ENCODE measurements around the gene LPP. TPM values are rescaled to one million over a fixed set of nuclear protein-coding genes. Genes with fewer than 3 reads are reported as not detected.
A peak's percentile ranks its signal among the peaks of the same experiment; 100 is the strongest.

Gene LPP
- 53.6 and 93.9 TPM in 2 replicates for total RNA-seq

DNA sequence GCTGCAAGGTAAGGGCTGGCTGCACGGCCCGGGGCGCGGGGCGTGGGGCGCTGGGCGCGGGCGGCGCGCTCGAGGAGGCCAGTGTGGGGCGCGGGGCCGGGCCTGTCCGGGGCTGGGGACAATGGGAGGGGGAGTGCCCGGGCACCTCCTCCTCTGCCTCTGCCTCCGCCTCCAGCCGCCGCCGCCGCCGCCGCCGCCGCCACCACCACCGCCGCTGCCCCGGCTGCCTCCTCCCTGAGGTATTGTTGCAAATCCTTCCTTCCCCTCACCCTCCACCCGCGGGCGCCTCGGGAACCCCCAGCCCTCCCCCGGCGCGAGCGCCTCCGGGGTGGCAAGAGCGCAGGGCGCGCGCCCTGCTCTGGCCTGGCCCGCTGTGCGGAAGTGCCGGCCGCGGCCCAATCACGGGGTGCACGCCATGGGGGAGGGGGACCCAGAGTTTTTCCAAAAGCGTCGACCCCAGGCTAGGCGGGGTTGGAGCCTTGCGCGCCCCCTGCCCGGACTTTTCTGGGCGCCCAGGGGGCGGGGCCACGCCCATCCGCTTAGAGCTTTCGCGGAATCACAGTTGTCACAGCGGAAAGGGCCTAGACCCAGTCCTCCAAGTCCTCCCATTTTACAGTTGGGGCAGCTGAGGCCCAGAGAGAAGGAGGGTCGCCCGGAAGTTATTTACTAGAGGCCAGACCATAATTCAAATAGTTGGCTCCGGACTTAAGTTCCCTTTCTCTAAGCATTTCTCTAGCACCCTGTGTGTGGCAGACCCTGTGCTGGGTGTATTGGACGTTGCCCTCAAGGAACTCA is at the start of gene LPP:
TSS of gene LPP (plus strand) at position 144 of the 795 bp plus-strand sequence. CDS start 251,964 bp downstream, outside the sequence.
- TF ChIP-seq, protein P1, sequence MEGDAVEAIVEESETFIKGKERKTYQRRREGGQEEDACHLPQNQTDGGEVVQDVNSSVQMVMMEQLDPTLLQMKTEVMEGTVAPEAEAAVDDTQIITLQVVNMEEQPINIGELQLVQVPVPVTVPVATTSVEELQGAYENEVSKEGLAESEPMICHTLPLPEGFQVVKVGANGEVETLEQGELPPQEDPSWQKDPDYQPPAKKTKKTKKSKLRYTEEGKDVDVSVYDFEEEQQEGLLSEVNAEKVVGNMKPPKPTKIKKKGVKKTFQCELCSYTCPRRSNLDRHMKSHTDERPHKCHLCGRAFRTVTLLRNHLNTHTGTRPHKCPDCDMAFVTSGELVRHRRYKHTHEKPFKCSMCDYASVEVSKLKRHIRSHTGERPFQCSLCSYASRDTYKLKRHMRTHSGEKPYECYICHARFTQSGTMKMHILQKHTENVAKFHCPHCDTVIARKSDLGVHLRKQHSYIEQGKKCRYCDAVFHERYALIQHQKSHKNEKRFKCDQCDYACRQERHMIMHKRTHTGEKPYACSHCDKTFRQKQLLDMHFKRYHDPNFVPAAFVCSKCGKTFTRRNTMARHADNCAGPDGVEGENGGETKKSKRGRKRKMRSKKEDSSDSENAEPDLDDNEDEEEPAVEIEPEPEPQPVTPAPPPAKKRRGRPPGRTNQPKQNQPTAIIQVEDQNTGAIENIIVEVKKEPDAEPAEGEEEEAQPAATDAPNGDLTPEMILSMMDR (conservative IDR thresholded peaks at IDR 0.05; ENCODE audit: low read depth, low read length), result no peak
- DNase-seq (ENCODE audit: low read depth), result no peak
- H3K4me3 ChIP-seq (ENCODE audit: low read depth, low read length), result peak within 1 kb of the TSS; percentile 82

DNA sequence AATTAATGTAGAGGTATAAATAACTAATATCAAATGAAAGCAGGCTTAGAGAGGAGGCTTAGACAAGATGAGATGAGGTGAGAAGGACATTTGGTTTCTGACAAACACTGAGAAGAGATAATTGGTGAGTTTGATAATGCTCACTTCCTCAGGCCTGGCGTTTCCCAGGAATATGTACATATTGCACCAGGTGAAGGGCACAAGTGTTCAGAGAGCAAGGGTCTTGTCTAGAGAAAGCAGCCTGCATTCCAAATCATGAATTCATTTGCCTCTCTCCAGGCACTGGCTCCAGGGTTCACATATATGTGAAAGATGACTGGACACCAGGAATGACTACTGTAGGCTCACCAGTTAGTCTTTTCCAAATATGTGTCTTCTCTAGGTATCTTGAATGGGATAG is 48.0 kb upstream of the LPP start:
- DNase-seq (ENCODE audit: low read depth), result no peak
- H3K4me3 ChIP-seq (ENCODE audit: low read depth, low read length), result no peak overlapping the region
- TF ChIP-seq, protein P1 (conservative IDR thresholded peaks at IDR 0.05; ENCODE audit: low read depth, low read length), result no peak

DNA sequence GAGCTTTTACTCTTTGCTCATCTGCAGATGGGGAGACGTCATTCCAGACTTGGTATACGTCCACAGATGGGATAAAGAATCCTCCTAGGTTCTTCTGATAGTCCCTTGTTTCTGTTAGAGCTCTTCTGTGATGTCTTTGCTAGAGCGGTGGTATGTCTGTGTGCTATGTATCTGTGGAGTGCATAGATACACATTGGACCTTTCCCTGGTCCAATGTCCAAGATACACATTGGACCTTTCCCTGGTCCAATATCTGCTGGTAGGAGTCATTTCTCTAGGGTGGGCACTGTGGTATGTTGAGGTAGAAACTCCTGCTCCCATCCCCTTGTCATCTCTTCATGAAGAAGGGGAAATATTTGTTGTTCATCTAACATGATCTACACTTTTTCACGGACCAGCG is 47.5 kb upstream of the LPP start:
- TF ChIP-seq, protein P1 (conservative IDR thresholded peaks at IDR 0.05; ENCODE audit: low read depth, low read length), result no peak
- DNase-seq (ENCODE audit: low read depth), result no peak
- no peak overlapping the region for H3K4me3 ChIP-seq (ENCODE audit: low read depth, low read length)

DNA sequence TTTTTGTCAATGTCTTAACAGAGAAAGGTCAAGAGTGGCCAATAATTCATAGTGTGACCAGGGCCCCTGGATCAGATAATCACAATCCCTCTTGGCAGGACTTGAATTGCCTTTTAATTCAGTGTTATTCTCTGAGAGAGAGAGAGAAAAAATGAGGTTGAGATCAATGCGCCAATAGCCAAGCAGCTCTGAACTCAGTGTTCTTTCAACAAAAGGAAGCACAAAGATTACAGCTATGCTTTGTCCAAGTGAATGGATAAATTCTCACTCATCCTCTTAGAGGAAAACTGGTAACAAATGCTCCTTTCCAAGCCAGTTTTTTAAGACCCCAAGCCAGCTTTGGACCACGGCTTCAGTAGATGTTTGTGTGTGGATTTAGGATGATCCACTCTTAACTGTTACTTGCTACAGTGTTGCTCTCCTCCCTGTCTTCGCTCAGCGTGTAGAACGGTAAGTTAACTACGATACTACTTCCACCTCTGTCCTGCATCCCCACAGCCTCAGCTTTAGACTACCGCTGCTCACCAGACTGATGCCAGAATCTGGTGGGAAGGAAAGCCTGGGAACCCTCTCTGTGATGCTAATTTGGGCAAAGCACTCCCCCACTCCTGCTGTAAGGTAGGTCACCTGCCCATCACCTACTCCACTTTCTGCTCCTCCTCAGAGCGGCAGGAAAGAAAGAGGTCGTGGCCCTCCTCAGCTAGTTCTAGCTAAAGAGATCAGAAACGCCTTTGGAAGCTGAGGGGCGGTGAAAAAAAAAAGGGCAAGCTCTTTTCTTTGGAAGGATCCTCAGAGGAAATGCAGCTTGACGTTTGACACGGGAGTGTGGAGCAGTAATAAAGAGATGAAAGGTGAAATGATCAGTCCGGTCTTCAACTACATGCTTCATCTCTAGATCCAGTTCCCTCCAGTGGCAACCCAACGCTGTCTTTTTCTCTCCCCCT is 46.8 kb upstream of the LPP start:
- TF ChIP-seq, protein P1 (conservative IDR thresholded peaks at IDR 0.05; ENCODE audit: low read depth, low read length), result no peak
- no peak overlapping the region for H3K4me3 ChIP-seq (ENCODE audit: low read depth, low read length)
- no peak for DNase-seq (ENCODE audit: low read depth)

DNA sequence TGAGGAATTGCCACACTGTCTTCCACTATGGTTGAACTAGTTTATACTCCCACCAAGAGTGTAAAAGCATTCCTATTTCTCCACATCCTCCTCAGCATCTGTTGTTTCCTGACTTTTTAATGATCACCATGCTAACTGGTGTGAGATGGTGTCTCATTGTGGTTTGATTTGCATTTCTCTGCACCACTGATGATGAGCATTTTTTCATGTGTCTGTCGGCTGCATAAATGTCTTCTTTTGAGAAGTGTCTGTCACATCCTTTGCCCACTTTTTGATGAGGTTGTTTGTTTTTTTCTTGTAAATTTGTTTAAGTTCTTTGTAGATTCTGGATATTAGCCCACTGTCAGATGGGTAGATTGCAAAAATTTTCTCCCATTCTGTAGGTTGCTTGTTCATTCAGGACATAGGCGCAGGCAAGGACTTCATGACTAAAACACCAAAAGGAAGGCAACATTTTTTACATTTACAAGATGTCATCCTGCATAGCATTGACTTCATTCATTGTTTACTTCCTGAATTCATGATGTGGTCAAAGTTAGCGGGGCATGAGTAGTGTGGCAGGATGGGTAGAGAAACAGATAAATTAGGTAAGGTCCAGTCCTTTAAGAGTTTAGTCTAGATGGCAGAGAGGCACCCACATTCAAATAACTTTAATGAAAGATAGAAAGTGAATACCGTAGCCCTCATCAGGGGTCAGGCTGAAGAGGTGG is 45.1 kb upstream of the LPP start:
- TF ChIP-seq, protein P1 (conservative IDR thresholded peaks at IDR 0.05; ENCODE audit: low read depth, low read length), result no peak
- no peak for DNase-seq (ENCODE audit: low read depth)
- H3K4me3 ChIP-seq (ENCODE audit: low read depth, low read length), result no peak overlapping the region

GRCh38 chr3:188111002-188111584 is 42.9 kb upstream of the LPP start:
- TF ChIP-seq, protein P1 (conservative IDR thresholded peaks at IDR 0.05; ENCODE audit: low read depth, low read length), result no peak
- H3K4me3 ChIP-seq (ENCODE audit: low read depth, low read length), result no peak overlapping the region
- DNase-seq (ENCODE audit: low read depth), result peak; percentile 40
